Stimulated activated CD8-positive, alpha-beta memory T cell treated with anti-CD3 and anti-CD28 coated beads, Interleukin-4, amount 100 ng/mL, for 1 hour (primary cell): ENCODE results near the gene BRAF.
"Not testable (repeated sequence)": the region's sequence is repeated elsewhere in the genome, so short reads cannot be mapped to it uniquely, and the experiment has no call there.

Experiments
- DNase-seq, 2 donors: peaks; one replicate each; pipeline ENCODE4 v3.0.0-alpha.2; 2020; ENCODE audit warnings: low read depth in 2 of 2, low spot score in 1 of 2

BRAF gene

GRCh38 chr7:140920745-140921144, 4.0 kb downstream of the BRAF start:
- no peak for DNase-seq

- no peak for DNase-seq
Measured at GRCh38 chr7:140918236-140918635, 6.5 kb downstream of the BRAF start.

- no peak for DNase-seq
Measured at GRCh38 chr7:140917258-140917657, 7.5 kb downstream of the BRAF start.

GRCh38 chr7:140915935-140916555, 8.7 kb downstream of the BRAF start:
- DNase-seq = no peak

- no peak for DNase-seq
Measured at GRCh38 chr7:140914083-140914482, 10.6 kb downstream of the BRAF start.

GRCh38 chr7:140913596-140913928, 11.2 kb downstream of the BRAF start:
- not testable (repeated sequence) for DNase-seq

GRCh38 chr7:140911746-140912145, 13.0 kb downstream of the BRAF start:
- DNase-seq = no peak

- no peak for DNase-seq
Measured at GRCh38 chr7:140909476-140910161, 15.1 kb downstream of the BRAF start.

GRCh38 chr7:140908361-140908760, 16.4 kb downstream of the BRAF start:
- no peak for DNase-seq

- DNase-seq = no peak
Measured at GRCh38 chr7:140903741-140904480, 20.8 kb downstream of the BRAF start.

- DNase-seq = no peak
Measured at GRCh38 chr7:140902303-140902953, 22.3 kb downstream of the BRAF start.

GRCh38 chr7:140901941-140902302, 22.8 kb downstream of the BRAF start:
- no peak for DNase-seq

GRCh38 chr7:140899883-140900282, 24.8 kb downstream of the BRAF start:
- DNase-seq = no peak

GRCh38 chr7:140898786-140899536, 25.8 kb downstream of the BRAF start:
- no peak for DNase-seq

GRCh38 chr7:140896996-140897395, 27.7 kb downstream of the BRAF start:
- DNase-seq = no peak

GRCh38 chr7:140889645-140890044, 35.1 kb downstream of the BRAF start:
- DNase-seq = no peak

GRCh38 chr7:140889150-140889549, 35.6 kb downstream of the BRAF start:
- DNase-seq = no peak

GRCh38 chr7:140888087-140888486, 36.6 kb downstream of the BRAF start:
- no peak for DNase-seq

GRCh38 chr7:140885735-140886334, 38.9 kb downstream of the BRAF start:
- no peak for DNase-seq

GRCh38 chr7:140883378-140883777, 41.4 kb downstream of the BRAF start:
- DNase-seq = no peak

- DNase-seq = not testable (repeated sequence)
Measured at GRCh38 chr7:140882834-140883233, 41.9 kb downstream of the BRAF start.
